Activated T-cell treated with anti-CD3 and anti-CD28 coated beads for 4 hours (primary cell): ENCODE data around the gene TRAF2.

Source experiments
- DNase-seq: peaks from one replicate; pipeline ENCODE4 v3.0.0-alpha.2; 2020

Gene TRAF2

DNA sequence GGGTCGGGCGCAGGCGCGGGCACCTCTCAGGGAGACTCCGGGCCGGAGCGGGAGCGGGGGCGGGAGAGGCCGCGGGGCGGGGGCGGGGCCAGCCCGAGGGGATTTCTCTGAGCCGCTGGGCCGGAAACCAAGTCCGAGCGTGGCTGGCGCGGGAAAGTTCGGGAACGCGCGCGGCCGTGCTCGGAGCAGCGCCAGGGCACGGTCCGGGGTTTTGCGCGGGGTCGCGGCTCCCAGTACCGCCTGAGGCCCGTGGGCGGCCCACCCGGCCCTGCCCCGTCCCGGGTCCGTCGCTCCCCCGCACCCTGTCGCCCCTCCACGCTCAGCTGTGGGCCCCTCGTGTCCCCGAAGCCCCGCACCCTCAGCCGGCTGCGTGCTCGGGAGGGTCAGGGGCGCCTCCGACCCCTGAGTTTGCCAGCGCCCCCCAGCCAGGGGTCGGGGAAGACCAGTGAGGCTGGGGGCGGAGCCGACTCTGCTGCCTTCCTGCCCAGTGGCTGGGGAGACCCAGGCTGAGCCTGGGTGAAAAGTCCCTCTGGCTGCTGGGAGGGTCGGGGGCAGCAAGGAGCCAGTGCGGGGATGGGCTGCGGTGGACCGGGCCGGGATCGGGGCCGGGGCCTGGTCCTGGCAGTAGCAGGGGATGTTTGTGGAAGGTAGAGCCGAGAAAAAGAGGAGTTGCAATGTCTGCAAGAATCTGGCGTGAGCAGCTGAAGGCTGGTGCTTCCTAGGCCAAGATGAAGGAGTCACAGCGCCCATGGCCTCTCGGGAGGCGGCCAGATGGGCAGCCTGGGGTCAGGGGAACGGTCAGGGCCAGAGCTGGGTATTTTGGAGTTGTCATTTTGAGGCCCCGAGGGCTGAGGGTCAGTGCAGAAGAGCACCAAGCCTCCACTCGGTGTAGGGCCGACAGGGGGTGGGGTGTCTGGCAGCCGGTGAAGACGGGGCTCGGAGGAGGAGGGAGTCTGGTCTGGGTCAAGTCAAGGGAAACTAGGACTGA is 588 bp downstream of the TRAF2 start:
- DNase-seq: no peak

DNA sequence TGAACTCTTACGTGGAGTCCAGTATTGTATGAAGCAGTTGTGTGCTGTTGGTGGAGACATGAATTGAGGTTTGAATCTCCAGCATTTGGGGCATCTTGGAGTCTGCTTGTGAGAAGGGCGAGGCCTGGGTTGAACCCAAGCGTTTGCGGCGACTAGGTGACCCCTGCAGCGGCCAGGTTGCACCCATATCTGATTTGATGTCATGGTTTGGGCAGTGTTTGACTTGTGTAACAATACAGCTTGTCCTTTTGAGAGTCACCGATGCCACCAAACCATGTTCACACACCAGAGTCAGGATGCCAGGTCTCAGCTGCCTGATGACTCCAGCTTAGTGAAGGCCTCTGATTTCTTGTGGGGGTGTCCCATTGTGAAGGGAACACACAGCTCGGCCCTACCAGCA is 2.1 kb downstream of the TRAF2 start:
- no peak for DNase-seq

DNA sequence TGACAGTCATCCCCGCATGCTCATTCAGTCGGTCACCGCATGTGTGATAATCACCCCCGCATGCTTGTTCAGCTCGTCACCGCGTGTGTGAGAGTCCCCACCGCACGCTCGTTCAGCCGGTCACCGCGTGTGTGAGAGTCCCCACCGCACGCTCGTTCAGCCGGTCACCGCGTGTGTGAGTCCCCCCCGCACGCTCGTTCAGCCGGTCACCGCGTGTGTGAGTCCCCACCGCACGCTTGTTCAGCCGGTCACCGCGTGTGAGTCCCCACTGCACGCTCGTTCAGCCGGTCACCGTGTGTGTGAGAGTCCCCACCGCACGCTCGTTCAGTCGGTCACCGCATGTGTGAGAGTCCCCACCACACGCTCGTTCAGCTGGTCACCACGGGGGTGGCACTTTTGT is 3.5 kb downstream of the TRAF2 start:
- no peak for DNase-seq

DNA sequence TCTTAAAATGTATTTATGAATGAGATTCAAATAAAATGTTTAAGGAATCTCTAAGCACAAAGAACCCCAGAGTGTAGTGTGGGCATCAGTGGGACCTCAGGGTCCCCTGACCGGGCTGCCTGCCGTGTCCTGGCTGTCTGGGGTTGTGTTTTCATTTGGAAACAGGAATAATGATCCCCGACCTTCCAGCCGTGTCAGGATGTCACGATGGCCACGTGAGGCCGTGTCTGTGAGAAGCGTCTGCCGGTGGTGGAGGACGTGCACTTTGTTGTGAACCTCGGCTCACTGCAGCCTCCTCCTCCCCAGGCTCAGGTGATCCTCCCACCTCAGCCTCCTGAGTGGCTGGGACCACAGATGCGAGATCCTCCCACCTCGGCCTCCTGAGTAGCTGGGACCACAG is 4.3 kb downstream of the TRAF2 start:
- no peak for DNase-seq

DNA sequence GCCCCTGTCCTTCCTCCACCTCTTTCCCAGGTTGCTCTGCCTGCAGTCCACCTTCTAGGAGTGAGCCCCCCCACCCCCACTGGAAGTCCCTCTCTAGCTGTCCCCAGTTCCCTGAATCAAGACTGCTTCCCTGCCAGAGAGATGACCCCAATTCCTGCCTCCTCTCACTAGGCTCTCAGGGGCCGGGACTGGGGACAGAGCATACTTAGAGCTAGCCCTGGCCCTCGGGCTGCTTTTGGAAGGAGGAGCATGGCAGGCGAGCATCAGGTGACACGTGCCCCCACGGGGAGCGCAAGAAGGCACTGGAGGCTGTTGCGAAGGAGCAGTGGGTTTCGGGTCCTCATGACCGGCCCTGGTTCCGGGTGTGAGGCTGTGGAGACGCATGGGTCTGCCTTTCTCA is 9.7 kb downstream of the TRAF2 start:
- no peak for DNase-seq

DNA sequence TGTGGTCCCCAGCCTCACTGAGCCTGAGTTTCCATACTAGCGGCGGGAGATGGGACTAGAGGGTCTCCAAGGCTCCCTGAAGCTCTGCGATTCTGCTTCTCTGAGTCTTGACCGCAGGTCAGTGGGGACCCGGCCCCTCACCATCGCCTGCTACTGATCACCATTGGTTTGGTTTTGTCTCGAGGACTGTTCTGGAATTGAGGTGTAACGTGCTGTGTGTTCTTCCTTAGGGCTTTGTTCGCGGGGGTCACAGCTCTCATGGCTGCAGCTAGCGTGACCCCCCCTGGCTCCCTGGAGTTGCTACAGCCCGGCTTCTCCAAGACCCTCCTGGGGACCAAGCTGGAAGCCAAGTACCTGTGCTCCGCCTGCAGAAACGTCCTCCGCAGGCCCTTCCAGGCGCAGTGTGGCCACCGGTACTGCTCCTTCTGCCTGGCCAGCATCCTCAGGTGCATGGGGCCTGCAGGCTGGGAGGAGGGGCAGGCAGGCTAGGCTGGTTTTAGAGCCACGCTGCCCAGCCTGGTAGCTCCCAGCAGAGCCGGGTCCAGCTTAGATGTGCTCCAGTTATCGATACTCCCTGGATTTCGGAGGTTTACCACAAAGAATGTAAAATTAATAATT is 12.3 kb downstream of the TRAF2 start:
- DNase-seq: no peak

DNA sequence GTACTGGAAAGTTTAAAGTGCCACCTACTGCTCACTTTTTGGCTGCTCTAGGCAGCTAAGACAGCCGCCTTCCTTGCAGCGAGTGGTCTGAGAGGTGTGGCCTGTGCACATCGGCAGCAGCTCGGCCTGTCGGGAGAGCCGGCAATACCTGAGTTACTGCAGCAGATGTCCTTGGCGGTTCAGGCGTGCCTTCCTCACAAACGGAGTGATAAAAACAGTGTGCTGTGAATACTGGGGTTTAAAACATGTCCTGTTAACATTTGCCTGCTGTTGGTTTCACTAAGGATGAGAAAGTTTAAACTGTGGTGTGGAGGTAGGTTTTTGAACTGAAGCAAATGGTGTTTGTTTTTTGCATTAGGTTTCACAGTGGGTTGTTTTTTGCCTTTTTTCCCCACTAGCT is 12.9 kb downstream of the TRAF2 start:
- DNase-seq: no peak

DNA sequence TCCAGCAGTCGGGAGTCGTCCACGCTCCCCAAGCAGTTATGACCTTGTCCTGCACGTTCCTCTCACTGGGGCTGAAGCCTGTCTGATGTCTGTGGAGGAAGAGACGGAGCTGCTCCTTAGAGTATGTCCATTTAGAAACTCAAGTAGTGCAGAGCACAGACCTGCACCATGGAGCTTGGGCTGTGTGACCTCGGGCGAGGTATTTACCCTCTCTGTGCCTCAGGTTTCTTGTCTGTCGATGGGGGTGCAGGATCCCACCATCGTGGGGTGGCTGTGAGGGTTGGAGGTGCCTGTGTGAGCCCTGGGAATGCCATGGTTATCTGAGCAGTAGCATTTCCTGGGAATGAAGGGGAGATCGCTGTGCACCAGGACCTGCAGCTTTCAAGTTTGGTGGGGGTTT is 14.2 kb downstream of the TRAF2 start:
- no peak for DNase-seq

DNA sequence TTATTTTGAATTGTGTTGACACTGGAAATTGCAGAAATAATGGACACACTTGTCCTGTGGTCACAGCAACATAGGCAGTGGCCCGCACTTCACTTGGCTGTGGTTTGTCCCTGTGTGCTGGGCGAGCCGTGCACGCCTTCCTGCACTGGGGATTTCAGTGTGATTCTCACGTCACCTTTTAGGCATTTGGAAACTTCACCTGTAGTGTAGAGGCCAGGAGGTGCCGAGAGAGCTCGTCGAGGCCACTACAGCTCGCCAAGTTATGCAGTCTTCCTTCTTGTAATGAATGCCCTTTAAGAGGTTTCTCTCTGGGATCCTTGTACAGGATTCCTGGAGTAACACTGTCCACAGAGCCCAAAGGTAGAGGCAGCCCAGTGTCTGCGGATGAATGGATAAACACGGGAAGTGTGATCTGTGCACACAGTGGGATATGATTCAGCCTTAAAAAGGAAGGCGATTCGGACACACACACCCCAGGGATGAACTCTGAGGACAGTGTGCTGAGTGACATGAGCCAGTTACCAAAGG is 14.7 kb downstream of the TRAF2 start:
- DNase-seq: no peak

DNA sequence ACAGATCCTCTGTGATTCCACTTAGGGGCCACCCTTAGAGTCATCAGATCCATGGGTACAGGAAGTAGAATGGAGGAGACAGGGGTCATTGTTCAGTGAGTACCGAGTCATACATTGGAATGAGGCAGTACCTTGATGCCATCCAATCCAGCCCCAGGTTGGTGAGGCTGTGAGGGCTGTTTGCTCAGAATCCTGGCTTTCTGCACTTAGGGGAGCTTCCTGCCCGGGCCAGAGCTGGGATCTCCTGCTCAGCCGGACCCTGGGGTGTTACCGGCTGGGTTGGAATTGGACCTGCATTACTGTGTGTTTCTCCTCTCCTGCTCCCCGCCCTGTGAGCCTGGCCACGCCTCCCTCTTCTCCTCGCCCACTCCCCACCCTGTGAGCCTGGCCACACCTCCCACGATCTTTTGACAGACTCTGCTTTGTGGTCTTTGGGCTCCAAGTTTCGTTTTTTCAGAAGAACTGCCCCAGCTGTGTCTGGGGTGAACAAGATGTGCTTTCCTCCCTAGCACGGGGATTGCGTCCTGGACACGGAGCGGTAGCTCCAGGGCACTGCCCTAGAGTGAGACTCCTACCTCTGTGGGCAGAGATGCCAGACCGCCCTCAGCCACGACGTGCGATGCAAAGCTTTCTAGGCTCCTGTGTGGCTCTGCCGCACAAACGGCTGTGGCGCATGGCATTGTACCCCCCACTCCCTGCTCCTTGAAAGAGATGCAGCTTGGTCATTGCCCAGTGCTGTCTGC is 15.4 kb downstream of the TRAF2 start:
- peak; percentile 78 for DNase-seq

DNA sequence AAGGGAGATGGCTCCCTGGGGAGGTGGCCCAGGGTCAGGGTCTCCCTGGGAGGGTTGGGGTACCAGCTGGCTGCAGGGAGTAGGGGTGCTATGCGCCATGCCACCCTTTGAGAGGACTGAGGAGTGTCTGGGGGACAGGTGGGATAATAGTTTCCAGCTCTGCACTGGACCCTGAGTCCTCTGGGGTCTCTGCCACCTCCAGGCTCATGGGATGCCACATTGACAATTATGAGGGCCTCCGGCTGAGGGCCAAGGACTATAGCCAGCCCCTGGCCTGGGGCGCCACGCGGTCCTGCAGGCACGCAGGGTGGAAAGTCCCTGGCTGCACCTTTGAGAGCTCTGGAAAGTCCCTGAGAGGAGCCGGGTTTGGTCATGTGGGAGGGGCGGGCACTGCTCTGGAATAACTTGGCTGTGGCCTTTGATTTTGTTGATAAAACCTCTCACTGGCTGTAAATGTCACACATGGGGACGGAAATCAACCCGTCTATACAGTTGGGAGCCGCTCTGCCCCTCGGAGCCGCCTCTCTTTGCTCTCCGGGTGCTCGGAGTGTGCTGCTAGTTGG is 16.0 kb downstream of the TRAF2 start:
- peak; percentile 76 for DNase-seq

DNA sequence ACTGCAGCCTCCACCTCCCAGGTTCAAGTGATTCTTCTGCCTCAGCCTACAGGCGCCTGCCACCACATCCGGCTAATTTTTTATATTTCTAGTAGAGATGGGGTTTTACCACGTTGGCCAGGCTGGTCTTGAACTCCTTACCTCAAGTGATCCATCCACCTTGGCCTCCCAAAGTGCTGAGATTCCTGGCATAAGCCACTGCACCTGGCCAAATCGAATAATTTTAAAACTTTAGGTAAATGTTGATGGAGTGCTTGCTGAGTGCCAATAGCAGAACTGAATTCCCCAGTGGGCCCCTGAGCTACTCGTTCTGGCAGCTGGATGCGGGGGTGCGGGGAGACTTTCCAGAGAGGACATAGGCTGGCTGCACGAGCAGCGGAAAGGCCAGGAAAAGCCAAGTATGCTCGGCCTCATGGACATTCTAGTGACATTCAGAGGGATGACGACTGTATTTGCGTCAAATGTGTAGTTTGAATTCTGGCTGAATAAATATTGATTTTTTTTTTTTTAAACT is 16.8 kb downstream of the TRAF2 start:
- no peak for DNase-seq

DNA sequence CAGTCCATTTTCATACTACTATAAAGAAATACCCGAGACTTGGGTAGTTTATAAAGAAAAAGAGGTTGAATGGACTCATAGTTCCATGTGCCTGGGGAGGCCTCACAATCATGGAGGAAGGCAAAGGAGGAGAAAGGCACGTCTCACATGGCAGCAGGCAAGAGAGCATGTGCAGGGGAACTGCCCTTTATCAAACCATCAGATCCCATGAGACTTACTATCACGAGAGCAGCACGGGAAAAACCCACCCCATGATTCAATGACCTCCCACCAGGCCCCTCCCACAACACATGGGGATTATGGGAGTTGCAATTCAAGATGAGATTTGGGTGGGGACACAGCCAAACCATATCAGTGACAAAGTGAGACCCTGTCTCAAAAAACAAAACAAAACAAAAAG is 19.9 kb downstream of the TRAF2 start:
- DNase-seq: no peak

DNA sequence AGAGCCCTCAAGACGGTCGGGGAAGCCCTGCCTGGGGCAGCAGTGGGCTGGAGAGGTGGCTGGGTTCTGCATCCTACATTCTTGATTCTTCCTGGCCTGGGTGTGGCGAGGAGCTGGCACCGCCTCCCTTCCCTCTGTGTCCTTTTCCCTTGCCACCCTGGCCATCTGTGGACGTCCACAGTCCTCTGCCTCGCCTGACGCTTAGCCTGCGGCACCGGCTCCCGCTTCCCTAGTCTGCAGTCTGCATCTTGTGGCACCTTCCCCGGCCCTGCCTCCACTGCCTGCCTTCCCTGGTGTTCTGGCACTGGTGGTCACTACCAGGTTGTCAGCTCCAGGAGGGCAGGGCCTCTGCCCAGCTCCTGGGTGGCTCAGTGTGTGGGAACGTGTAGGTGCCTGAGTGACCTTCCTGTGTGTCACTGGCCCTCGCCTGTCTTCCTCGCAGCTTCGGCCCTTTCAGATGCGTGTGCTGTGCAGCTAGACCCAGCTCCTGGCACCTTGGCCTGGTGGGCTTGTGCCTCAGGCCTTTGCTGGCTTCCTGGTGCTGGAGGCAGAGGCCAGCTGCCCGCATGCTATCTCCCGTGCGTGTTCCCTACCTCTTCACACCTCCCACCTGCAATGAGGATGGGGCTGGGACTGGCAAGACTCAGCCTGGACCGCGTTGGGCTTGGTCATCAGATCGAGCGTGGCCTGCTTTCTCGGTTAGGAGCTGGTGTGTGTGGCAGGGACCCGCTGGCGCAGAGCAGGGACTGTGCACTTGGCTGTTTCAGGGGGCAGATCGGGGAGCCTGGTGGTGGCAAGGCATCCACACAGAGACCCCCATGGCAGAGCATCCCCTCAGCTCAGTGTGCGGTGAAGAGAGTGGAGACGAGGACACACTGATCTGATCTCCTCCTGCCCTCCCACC is 20.9 kb downstream of the TRAF2 start:
- no peak for DNase-seq

DNA sequence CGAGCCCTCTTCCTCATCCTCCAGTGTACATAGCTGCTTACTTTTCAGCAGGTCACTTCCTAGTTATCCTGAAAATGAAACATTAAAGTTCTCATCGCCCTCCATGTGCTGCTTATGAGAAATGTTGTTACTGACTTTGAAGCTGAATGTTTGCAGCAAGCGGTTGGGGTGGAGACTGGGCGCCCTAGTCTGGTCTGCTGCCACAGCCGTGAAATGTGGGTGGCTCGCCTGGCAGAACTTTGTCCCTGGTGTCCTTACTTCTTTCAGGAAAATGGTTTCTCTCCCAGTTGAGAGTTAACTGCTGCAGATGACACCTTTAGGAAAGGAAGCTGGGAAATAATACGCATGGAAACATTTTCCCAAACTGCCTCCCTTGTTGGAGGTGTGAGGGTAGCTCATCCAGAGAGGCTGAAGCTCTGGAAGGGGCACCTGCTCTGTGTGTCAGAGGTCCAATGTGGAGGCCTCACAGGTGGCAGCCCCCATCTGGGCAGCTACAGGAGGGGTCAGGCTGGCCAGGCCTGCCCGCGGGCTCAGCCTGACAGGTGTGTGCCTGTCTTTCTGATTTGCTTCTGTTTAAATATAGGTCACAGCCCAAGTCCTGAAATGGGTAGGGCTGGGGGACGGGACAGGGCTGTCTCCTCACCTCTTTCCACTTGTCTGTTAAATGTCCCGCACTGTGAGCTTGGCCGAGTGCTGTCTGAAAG is 24.0 kb downstream of the TRAF2 start:
- DNase-seq: no peak

DNA sequence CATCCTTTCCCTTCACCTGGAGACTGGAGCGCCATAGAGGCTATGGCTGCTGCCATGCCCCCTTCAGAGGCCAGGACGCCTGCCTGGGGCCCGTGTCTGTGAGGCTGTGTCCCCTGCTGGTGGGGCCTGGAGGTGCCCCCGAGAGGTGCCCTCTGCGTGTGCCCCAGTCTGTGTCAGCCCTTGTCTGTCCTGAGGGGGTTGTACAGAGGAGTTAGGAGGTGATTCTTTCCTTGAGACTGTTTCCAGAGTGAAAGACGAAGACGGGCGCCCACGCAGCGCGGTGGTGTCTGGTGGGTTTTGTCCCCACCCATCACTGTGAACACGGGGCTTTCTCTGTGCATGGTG is 24.6 kb downstream of the TRAF2 start:
- DNase-seq: no peak

DNA sequence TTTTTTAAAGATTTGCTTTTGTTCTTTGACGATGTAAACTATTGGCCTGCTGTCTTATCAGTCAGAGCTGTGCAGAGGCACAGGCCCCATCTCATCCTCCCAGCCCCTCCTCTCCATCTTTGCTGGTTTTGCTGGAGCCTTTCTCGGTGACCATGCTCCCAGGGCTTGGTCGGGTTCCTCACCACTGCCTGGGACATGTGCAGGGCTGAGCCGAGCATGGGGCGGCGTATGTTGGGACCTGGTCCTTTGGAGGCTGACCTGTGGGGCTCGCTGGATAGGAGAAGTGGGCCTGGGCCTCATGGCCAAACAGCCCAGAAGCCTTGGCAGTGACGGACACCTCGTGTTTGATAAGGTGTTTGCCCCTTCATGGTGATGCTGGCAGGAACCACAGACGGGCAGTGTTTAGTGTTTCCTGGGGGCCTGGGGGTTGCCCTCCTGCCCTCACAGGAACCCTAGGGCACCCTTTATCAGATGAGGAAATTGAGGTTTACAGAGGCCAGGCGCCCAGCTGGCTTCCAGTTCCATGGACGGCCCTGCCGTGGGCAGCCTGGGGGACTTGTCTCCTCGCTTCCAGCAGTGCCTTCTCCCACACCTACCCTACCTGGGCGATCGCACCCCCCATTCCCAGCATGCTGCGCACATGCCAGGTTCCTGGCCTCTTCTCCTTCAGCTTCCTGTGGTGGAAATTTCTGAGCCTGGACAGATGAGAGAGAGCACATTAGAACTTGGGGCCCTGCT is 27.6 kb downstream of the TRAF2 start:
- DNase-seq: no peak

DNA sequence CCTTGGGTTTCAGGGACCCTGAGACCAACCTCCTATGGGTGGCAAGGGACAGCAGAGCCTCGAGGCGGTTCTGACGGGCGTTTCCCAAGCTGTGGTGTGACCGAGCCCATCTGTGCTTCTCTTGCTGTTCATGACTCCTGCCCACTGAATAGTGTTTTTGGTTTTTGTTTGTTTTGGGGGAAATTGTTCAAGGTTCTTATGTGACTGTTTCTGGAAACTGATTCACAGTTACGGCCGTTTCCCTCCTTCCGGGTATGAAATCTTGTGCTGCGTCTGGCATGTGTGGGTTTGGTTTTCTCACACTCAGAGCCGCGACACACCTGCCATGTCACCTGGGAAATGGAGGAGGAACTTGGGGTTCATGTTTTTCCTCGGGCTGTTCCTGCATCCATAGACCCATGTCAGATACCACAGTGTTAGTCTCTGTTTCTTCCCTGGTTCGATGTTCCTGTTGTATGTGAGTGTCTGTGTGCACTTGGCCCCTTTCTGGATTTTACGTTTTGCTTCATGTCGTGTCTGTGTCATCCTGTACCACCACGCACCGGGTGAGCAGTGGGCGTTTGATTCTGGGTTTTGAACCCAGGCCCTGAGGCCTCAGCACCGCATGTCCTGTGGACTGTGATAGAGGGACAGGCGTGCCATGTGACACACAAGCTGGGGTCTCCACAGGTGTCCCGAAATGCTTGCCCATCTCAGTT is 29.5 kb downstream of the TRAF2 start:
- no peak for DNase-seq

DNA sequence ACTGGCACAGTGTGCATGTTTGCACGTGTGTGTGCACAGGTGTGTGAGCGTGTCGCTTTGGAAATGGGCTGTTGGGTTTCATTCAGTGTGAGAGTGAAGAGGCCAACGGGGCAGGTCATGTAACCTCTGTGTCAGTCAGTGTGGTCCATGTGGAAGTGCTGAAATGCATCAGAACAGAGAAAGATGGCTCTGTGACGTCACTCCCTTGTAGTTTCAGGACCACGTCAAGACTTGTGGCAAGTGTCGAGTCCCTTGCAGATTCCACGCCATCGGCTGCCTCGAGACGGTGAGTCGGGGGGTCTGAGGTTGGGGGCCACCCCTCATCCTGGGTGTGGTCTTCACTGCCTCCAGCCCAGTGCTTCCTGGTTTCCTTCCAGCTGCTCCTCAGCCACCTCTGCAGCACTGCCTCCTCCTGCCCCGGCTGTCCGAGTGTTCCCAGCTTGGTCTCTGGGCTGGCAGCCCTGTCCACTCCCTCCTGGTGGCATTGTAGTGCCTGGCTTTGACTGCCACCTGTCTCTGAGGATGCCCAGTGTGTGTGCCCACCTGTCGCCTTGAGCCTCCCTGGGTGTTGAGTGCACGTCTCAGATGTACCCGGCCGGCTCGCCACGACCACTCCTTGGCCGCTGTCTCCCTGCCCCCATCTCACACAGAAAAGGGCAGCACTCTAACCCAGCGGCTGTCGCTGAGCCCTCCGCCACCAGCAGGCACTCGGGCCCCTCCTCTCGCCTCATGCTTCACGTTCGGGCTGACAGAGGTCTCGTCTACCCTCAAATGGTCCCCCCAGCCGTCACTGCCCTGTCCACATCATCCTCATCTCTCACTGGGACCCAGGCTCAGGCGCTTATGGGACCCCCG is 30.2 kb downstream of the TRAF2 start:
- no peak for DNase-seq
